Epithelial cell of proximal tubule (primary cell): Measurements from ENCODE around the gene C1orf226. TPM values are rescaled to one million over a fixed set of nuclear protein-coding genes. Genes with fewer than 3 reads are reported as not detected.

Source experiments
- DNase-seq: peaks from one replicate; pipeline ENCODE4 v3.0.0-alpha.2; 2011; ENCODE audit warnings: low read depth
- H3K4me3 ChIP-seq: 2 replicates; pipeline ENCODE4 v1.5.1; 2011; ENCODE audit warnings: low read depth, mild to moderate bottlenecking, low read length
- total RNA-seq: library from RNA; depleted of rRNA; stranded (reverse); fragments of >200 nt; gene quantifications from 2 replicates; pipeline ENCODE4 v1.2.3, GENCODE V29; 2015
- TF ChIP-seq, protein P1 (sequence below): conservative IDR thresholded peaks from 2 replicates; pipeline ENCODE4 v1.5.1; 2012; ENCODE audit warnings: low read depth, mild to moderate bottlenecking, low read length

C1orf226 gene
- total RNA-seq, 1 donor from 2014 or later: 5.9 TPM

- DNase-seq: no peak
- no peak overlapping the region for H3K4me3 ChIP-seq
- TF ChIP-seq, protein P1, sequence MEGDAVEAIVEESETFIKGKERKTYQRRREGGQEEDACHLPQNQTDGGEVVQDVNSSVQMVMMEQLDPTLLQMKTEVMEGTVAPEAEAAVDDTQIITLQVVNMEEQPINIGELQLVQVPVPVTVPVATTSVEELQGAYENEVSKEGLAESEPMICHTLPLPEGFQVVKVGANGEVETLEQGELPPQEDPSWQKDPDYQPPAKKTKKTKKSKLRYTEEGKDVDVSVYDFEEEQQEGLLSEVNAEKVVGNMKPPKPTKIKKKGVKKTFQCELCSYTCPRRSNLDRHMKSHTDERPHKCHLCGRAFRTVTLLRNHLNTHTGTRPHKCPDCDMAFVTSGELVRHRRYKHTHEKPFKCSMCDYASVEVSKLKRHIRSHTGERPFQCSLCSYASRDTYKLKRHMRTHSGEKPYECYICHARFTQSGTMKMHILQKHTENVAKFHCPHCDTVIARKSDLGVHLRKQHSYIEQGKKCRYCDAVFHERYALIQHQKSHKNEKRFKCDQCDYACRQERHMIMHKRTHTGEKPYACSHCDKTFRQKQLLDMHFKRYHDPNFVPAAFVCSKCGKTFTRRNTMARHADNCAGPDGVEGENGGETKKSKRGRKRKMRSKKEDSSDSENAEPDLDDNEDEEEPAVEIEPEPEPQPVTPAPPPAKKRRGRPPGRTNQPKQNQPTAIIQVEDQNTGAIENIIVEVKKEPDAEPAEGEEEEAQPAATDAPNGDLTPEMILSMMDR: no peak
These were observed 16.1 kb upstream of the C1orf226 start for GRCh38 chr1:162365284-162366020.

DNA sequence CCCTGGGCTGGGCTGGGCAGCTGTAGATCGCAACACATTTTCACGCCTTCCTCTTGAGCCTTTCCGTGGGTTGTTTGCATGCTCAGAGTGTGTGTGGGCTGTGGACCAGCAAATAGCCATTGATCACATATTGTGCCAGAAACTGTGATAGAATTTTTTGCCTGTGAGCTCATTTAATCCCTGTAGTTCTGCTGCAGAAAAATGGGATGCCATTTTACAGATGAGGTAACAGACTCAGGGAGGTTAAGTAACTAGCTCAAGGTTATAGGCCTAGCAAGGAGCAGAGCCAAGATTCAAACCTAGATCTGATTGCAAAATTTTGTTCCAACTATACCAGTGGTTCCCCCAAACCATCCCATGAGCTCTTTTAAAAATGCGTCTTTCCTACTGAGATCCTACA, 15.4 kb upstream of the C1orf226 start:
- no peak overlapping the region for H3K4me3 ChIP-seq
- DNase-seq: no peak
- TF ChIP-seq, protein P1: no peak

DNA sequence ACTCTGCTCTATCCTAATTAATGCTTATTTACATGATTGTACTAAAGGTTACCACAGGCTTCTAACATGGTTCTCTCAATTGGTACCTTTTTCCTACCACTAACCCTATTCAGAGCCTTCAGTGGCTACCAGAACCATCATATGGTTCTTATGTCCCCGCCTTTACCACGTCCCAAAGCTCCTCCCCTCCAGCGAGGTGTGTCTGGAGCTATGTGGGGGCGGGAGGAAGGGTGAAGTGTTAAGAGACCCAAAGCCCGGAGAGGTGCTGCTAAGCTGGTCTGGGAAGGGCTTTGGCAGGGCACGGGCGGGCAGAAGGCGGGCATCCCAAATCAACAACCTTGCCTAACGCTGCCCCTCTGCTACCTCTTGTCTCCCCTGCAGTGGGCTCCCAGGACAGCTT, 14.9 kb upstream of the C1orf226 start:
- DNase-seq: no peak
- no peak overlapping the region for H3K4me3 ChIP-seq
- TF ChIP-seq, protein P1: no peak

DNA sequence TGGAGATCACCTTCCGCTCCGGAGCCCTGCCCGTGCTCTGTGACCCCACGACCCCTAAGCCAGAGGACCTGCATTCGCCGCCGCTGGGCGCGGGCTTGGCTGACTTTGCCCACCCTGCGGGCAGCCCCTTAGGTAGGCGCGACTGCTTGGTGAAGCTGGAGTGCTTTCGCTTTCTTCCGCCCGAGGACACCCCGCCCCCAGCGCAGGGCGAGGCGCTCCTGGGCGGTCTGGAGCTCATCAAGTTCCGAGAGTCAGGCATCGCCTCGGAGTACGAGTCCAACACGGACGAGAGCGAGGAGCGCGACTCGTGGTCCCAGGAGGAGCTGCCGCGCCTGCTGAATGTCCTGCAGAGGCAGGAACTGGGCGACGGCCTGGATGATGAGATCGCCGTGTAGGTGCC, 14.5 kb upstream of the C1orf226 start:
- DNase-seq: no peak
- H3K4me3 ChIP-seq: no peak overlapping the region
- TF ChIP-seq, protein P1: no peak

DNA sequence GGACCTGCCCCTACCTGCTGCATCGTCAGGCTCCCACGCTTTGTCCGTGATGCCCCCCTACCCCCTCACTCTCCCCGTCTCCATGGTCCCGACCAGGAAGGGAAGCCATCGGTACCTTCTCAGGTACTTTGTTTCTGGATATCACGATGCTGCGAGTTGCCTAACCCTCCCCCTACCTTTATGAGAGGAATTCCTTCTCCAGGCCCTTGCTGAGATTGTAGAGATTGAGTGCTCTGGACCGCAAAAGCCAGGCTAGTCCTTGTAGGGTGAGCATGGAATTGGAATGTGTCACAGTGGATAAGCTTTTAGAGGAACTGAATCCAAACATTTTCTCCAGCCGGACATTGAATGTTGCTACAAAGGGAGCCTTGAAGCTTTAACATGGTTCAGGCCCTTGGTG, 13.8 kb upstream of the C1orf226 start:
- TF ChIP-seq, protein P1: no peak
- no peak for DNase-seq
- H3K4me3 ChIP-seq: no peak overlapping the region

DNA sequence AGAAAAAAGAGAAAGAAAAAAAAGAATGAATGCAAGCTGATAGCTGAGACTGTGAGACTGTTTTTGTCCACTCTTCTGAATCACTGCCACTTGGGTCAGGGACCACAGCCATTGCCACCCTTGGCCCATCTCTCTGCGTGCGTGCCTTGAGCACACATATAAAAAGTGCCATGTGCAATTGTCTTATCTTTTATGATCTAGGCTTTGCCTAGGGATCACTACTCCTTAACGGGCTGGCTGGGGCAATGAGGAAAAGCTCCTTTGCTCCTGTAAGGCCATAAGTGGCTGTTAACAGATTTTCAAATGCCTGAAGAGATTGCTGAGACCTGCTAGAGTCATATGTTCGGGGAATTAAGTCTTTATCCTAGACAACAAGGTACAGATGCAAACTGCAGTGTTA, 13.1 kb upstream of the C1orf226 start:
- DNase-seq: no peak
- H3K4me3 ChIP-seq: no peak overlapping the region
- TF ChIP-seq, protein P1: no peak

DNA sequence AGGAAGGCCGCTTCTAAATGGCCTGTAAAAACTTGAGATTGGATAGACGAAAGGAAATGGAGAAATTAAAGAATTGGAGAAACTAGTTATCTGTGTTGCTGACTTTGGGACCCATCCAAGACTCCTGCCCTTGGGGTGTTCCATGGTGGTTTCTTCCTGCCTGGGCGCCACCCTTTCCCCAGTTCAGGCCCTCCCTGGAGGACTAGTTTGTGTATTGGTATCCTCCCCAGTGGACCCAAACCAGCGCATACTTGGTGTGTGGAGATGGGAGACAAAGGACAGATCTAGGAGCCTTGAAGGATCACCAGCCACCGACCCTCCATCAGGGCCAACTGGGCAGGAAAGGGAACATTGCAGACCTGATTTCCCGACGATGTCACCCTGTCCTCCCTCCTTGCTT, 12.0 kb upstream of the C1orf226 start:
- TF ChIP-seq, protein P1: no peak
- no peak for DNase-seq
- H3K4me3 ChIP-seq: no peak overlapping the region
